BJ (cell line): ENCODE results near the gene DNAJB1. TPM values are rescaled to one million over a fixed set of nuclear protein-coding genes. Genes with fewer than 3 reads are reported as not detected.

Source experiments
- CTCF ChIA-PET: fragments of 350-600 bp; formaldehyde crosslinking; extraction: SDS; loops from one replicate; lab custom pipeline; 2021; ENCODE audit warnings: antibody characterized with exemption, inconsistent platforms; lab: Yijun Ruan, JAX
- POLR2A ChIA-PET: fragments of 300-600 bp; sonication (Branson Sonifier 250); formaldehyde crosslinking; extraction: SDS; loops from one replicate; lab custom pipeline; 2021; ENCODE audit warnings: antibody characterized with exemption; lab: Charles Lee
- DNase-seq: peaks from one replicate; pipeline ENCODE4 v3.0.0-alpha.2; 2011; ENCODE audit warnings: low read depth
- H3K27me3 ChIP-seq: 2 replicates; pipeline ENCODE4 v1.6.0; 2011; ENCODE audit warnings: low read length; ENCODE audit not compliant: control insufficient read depth, insufficient read depth
- H3K36me3 ChIP-seq: 2 replicates; pipeline ENCODE4 v1.5.1; 2011; ENCODE audit warnings: low read length; ENCODE audit not compliant: control insufficient read depth, insufficient read depth
- H3K4me3 ChIP-seq: 2 replicates; pipeline ENCODE4 v1.5.1; 2011; ENCODE audit warnings: low read depth, mild to moderate bottlenecking, control low read depth, low read length
- CTCF ChIP-seq: IDR thresholded peaks from 2 replicates; pipeline ENCODE4 v1.5.1; 2011; ENCODE audit warnings: low read depth, mild to moderate bottlenecking, control low read depth, inconsistent platforms, low read length, moderate library complexity; ENCODE audit not compliant: insufficient read depth
- polyA plus RNA-seq: library from polyadenylated mRNA; depleted of rRNA; stranded (reverse); fragments of >200 nt; gene quantifications from 2 replicates; pipeline ENCODE4 v1.2.3, GENCODE V29; 2011; rRNA removed
- small RNA-seq: library from RNA; depleted of rRNA; stranded (forward); fragments of <200 nt; gene quantifications from one replicate; pipeline ENCODE3, GENCODE V24; 2012; ENCODE audit warnings: low replicate concordance, low read depth; ENCODE audit not compliant: insufficient read length

Gene DNAJB1
- polyA plus RNA-seq, 1 experiment: 133 TPM

GRCh38 chr19:14467391-14467790 is 50.8 kb downstream of the DNAJB1 start:
- ChIA-PET CTCF (interaction anchor here (1.3 to 4.2 kb wide), 3 partner anchors 12 to 119 kb away, joined by 3 to 16 read pairs (median 4); partner anchors contain the start of gene PKN1), POLR2A (no interaction called here)
- H3K36me3 ChIP-seq: peaks cover 44% of the 10 kb centered on the region
- no peak overlapping the region for H3K4me3 ChIP-seq
- no peak for DNase-seq
- no peaks in the 10 kb centered on the region for H3K27me3 ChIP-seq
- no peak for TF ChIP-seq CTCF

Small RNA genes lying within 50 kb of the gene (small RNA-seq; reads per million reads assigned to genes)
- not detected for gene SNRPGP15

Other genes starting within 250 kb of the DNAJB1 start
- 27.1 and 64.4 TPM in 2 replicates for gene ADGRE5, start 137.0 kb downstream of the DNAJB1 start, polyA plus RNA-seq
- gene DDX39A, start 99.1 kb downstream of the DNAJB1 start, polyA plus RNA-seq: 37.9 and 64.0 TPM in 2 replicates
- gene PKN1, start 85.1 kb downstream of the DNAJB1 start, polyA plus RNA-seq: 73.5 and 117 TPM in 2 replicates
- gene PTGER1, start 43.0 kb downstream of the DNAJB1 start, polyA plus RNA-seq: 0.63 and 1.0 TPM in 2 replicates
- gene GIPC1, start 22.3 kb downstream of the DNAJB1 start, polyA plus RNA-seq: 92.3 and 119 TPM in 2 replicates
- 63.2 and 95.9 TPM in 2 replicates for gene TECR, start 11.2 kb upstream of the DNAJB1 start, polyA plus RNA-seq
- gene NDUFB7, start 53.7 kb upstream of the DNAJB1 start, polyA plus RNA-seq: 135 and 147 TPM in 2 replicates
- gene CLEC17A, start 64.7 kb upstream of the DNAJB1 start, polyA plus RNA-seq: not detected in 2 replicates
- gene ADGRE3, start 156.4 kb upstream of the DNAJB1 start, polyA plus RNA-seq: not detected in 2 replicates
- gene ZNF333, start 171.7 kb upstream of the DNAJB1 start, polyA plus RNA-seq: 12.2 and 16.4 TPM in 2 replicates